HCT116 (cell line): ENCODE data around the gene PITPNC1. TPM values are rescaled to one million over a fixed set of nuclear protein-coding genes. Genes with fewer than 3 reads are reported as not detected.
"Not testable (repeated sequence)": the region's sequence is repeated elsewhere in the genome, so short reads cannot be mapped to it uniquely, and the experiment has no call there.

ENCODE experiments used
- ATAC-seq: fragments of 200-7000 bp; cut with Tn5 transposase; 2 replicates; pipeline ENCODE4 v1.9.1; 2020; ENCODE audit warnings: mild to moderate bottlenecking, moderate library complexity
- BruUV-seq: library from RNA; stranded (reverse); fragments of 400-500 nt; replicated peaks from 2 replicates; lab custom pipeline; 2021; lab: Mats Ljungman, UMichigan
- CTCF ChIA-PET: fragments of 300-600 bp; sonication (Branson Sonifier 250); formaldehyde crosslinking; loops from one replicate; lab custom pipeline; 2021; ENCODE audit warnings: antibody characterized with exemption; lab: Charles Lee
- POLR2A ChIA-PET: fragments of 300-600, 350-600 bp; sonication (Branson Sonifier 250); formaldehyde crosslinking; loops from one replicate; lab custom pipeline; 2021; ENCODE audit warnings: antibody characterized with exemption; lab: Charles Lee
- RAD21 ChIA-PET, 2 experiments: fragments of 300-600 bp; sonication (Branson Sonifier 250); formaldehyde crosslinking; loops; one replicate each; lab custom pipeline; 2023; ENCODE audit warnings: low total read pairs in 2 of 2; ENCODE audit not compliant: uncharacterized antibody in 2 of 2, unreplicated experiment in 2 of 2, low non-redundant PET in 1 of 2; lab: Charles Lee
- DNase-seq: peaks from one replicate; pipeline ENCODE4 v3.0.0-alpha.2; 2010; ENCODE audit warnings: low read depth, low spot score
- H2AFZ ChIP-seq: fragments of 200-600 bp; shearing (Covaris generic), sonication (generic); 2 replicates; pipeline ENCODE4 v1.6.1; 2017; ENCODE audit warnings: low read depth, mixed run types, mixed read lengths, antibody characterized with exemption, low read length; ENCODE audit not compliant: poor library complexity, severe bottlenecking
- H3K27ac ChIP-seq: 2 replicates; pipeline ENCODE4 v1.5.1; 2012; ENCODE audit warnings: low read depth, low read length
- H3K27me3 ChIP-seq: fragments of 200-600 bp; sonication (generic); 2 replicates; pipeline ENCODE4 v1.6.1; 2016; ENCODE audit warnings: mixed run types, low read length, mixed read lengths; ENCODE audit not compliant: insufficient read depth
- H3K36me3 ChIP-seq, 2 experiments: fragments of 200-500 bp in 1 of 2; fragments of 200-600 bp in 1 of 2; sonication (Bioruptor generic) in 1 of 2; sonication (generic) in 1 of 2; 2 replicates each; pipeline versions ENCODE4 v1.5.1 to v1.6.1; 2014 to 2016; ENCODE audit warnings: low read length in 2 of 2, inconsistent platforms in 1 of 2, mixed read lengths in 1 of 2, mixed run types in 1 of 2; ENCODE audit not compliant: insufficient read depth in 2 of 2, control insufficient read depth in 1 of 2
- H3K4me1 ChIP-seq, 2 experiments: fragments of 200-600 bp in 1 of 2; sonication (generic) in 1 of 2; 2 replicates each; pipeline versions ENCODE4 v1.5.1 to v1.6.1; 2012 to 2017; ENCODE audit warnings: low read length in 2 of 2, inconsistent platforms in 1 of 2, mild to moderate bottlenecking in 1 of 2, mixed read lengths in 1 of 2, mixed run types in 1 of 2, moderate library complexity in 1 of 2; ENCODE audit not compliant: insufficient read depth in 2 of 2, control insufficient read depth in 1 of 2
- H3K4me2 ChIP-seq: fragments of 200-600 bp; sonication (generic); 2 replicates; pipeline ENCODE4 v1.6.1; 2017; ENCODE audit warnings: mixed run types, low read length, mixed read lengths
- H3K4me3 ChIP-seq, 2 experiments: fragments of 200-600 bp in 1 of 2; sonication (generic) in 1 of 2; replicated peaks in 1 of 2; 2 replicates each; pipeline ENCODE4 v1.5.1; 2011 to 2016; ENCODE audit warnings: low read length in 2 of 2, control low read depth in 1 of 2, low read depth in 1 of 2, mild to moderate bottlenecking in 1 of 2, mixed read lengths in 1 of 2, mixed run types in 1 of 2
- H3K79me2 ChIP-seq: fragments of 200-600 bp; sonication (generic); 2 replicates; pipeline ENCODE4 v1.6.1; 2017; ENCODE audit warnings: mild to moderate bottlenecking, mixed run types, low read length, moderate library complexity, mixed read lengths; ENCODE audit not compliant: insufficient read depth
- H3K9ac ChIP-seq: fragments of 200-600 bp; sonication (generic); 2 replicates; pipeline ENCODE4 v1.6.1; 2016; ENCODE audit warnings: low read length, mixed read lengths
- H3K9me2 ChIP-seq: fragments of 200-600 bp; sonication (generic), shearing (Covaris generic); 2 replicates; pipeline ENCODE4 v1.6.1; 2017; ENCODE audit warnings: mixed run types, mild to moderate bottlenecking, moderate library complexity; ENCODE audit not compliant: insufficient read depth
- H3K9me3 ChIP-seq, 2 experiments: fragments of 200-500 bp in 1 of 2; fragments of 200-600 bp in 1 of 2; sonication (Bioruptor generic) in 1 of 2; sonication (generic) in 1 of 2; 2 replicates each; pipeline ENCODE4 v1.6.1; 2014 to 2017; ENCODE audit warnings: low read length in 2 of 2, mixed read lengths in 2 of 2, inconsistent platforms in 1 of 2, low read depth in 1 of 2, mild to moderate bottlenecking in 1 of 2, mixed run types in 1 of 2, moderate library complexity in 1 of 2; ENCODE audit not compliant: control insufficient read depth in 1 of 2, insufficient read depth in 1 of 2
- H4K20me1 ChIP-seq: fragments of 200-600 bp; sonication (generic), shearing (Covaris generic); 2 replicates; pipeline ENCODE4 v1.6.1; 2017; ENCODE audit warnings: mixed run types, mild to moderate bottlenecking, moderate library complexity; ENCODE audit not compliant: insufficient read depth
- RAD21 ChIP-seq: IDR thresholded peaks from 2 replicates; pipeline ENCODE4 v1.6.1; 2012; ENCODE audit warnings: low read depth, mild to moderate bottlenecking
- SIN3A ChIP-seq: IDR thresholded peaks from 2 replicates; pipeline ENCODE4 v1.6.1; 2012; ENCODE audit warnings: low read depth
- intact Hi-C: fragments of 100-400 bp; cut with micrococcal nuclease; formaldehyde crosslinking; loops from 2 replicates; pipeline ENCODE4 v1.10.0; 2022
- total RNA-seq: library from RNA; stranded (reverse); gene quantifications from one replicate; pipeline ENCODE4 v1.2.1, GENCODE V29; 2021; ENCODE audit not compliant: unreplicated experiment

The PITPNC1 gene
- total RNA-seq, 1 experiment from 2014 or later = 41.9 TPM

GRCh38 chr17:67472606-67473005 lies 95.5 kb downstream of the PITPNC1 start:
- RAD21 ChIA-PET, H4K20me1 ChIP-seq, DNase-seq, ATAC-seq, BruUV-seq, H3K9me3 ChIP-seq, H3K27ac ChIP-seq, intact Hi-C loops, H3K9me2 ChIP-seq, H3K4me3 ChIP-seq, H3K9ac ChIP-seq, H3K27me3 ChIP-seq, H3K4me2 ChIP-seq, H3K36me3 ChIP-seq, H2AFZ ChIP-seq: not testable (repeated sequence)
- CTCF ChIA-PET = interaction anchor here (1.0 kb wide), 1 partner anchor 98 kb away, joined by 3 read pairs; no protein-coding TSS in a partner anchor
- H3K79me2 ChIP-seq = peaks cover 13% of the 10 kb centered on the region; the same call in 1 of the 2 replicates
- peaks cover 10 to 44% of the 10 kb centered on the region in 2 experiments for H3K4me1 ChIP-seq
- POLR2A ChIA-PET = interaction anchor here (0.7 to 1.9 kb wide), 3 partner anchors 10 to 82 kb away, joined by 3 to 4 read pairs (median 4); no protein-coding TSS in a partner anchor

- intact Hi-C loops = loop anchor here (2.0 kb wide), 1 partner anchor 129 kb away; no protein-coding TSS in a partner anchor
- Histone ChIP-seq H3K4me2 (no peak overlapping the region), H3K9ac (no peak overlapping the region), H3K27ac (no peak overlapping the region), H3K9me3 (no peaks in the 10 kb centered on the region), H3K4me3 (no peak overlapping the region), H3K4me1 (peaks cover 13 to 53% of the 10 kb centered on the region in 2 experiments), H2AFZ (no peak overlapping the region), H3K36me3 (no peaks in the 10 kb centered on the region), H4K20me1 (no peaks in the 10 kb centered on the region), H3K27me3 (no peaks in the 10 kb centered on the region), H3K79me2 (peaks cover 22% of the 10 kb centered on the region; the same call in 1 of the 2 replicates), H3K9me2 (no peaks in the 10 kb centered on the region)
- TF ChIP-seq RAD21 = peak; percentile 29; the same call in 1 of the 2 replicates
- TF ChIP-seq SIN3A = no peak
- no TSS peak for BruUV-seq
- DNase-seq = no peak
- ChIA-PET RAD21 (interaction anchor here (0.5 to 1.2 kb wide), 5 partner anchors 13 to 48 kb away, joined by 3 to 4 read pairs (median 3); no protein-coding TSS in a partner anchor), CTCF (interaction anchor here (1.0 to 3.9 kb wide), 9 partner anchors 10 to 129 kb away, joined by 4 to 50 read pairs (median 14); no protein-coding TSS in a partner anchor), POLR2A (interaction anchor here (0.7 to 1.9 kb wide), 3 partner anchors 52 to 95 kb away, joined by 3 to 8 read pairs (median 4); no protein-coding TSS in a partner anchor)
- ATAC-seq = no peak
Measured at GRCh38 chr17:67474081-67474661, 97.1 kb downstream of the PITPNC1 start.
